Liver (tissue), 3 donors: ENCODE data around the gene MRRF.

Experiments
- FOXA2 ChIP-seq: IDR thresholded peaks from 2 replicates; pipeline ENCODE4 v1.6.1; 2016; ENCODE audit warnings: antibody characterized with exemption
- JUND ChIP-seq, 2 donors: IDR thresholded peaks; 2 replicates each; pipeline ENCODE4 v1.6.1; 2016; ENCODE audit warnings: antibody characterized with exemption in 2 of 2
- SP1 ChIP-seq: IDR thresholded peaks from 2 replicates; pipeline ENCODE4 v1.6.1; 2018; ENCODE audit warnings: antibody characterized with exemption, mild to moderate bottlenecking
- TF ChIP-seq, protein P1 (sequence below): IDR thresholded peaks from 2 replicates; pipeline ENCODE4 v1.6.1; 2016; ENCODE audit warnings: antibody characterized with exemption
- TF ChIP-seq, protein P2 (sequence below): fragments of 150-350 bp; IDR thresholded peaks from 2 replicates; pipeline ENCODE4 v1.5.1; 2017; ENCODE audit warnings: improper control_type of control experiment, low read depth, low read length; ENCODE audit not compliant: missing input control
- TF ChIP-seq, protein P3 (sequence below): IDR thresholded peaks from 2 replicates; pipeline ENCODE4 v1.6.1; 2016; ENCODE audit warnings: antibody characterized with exemption
- donor health status: healthy.
- donor health status: healthy.

DNA sequence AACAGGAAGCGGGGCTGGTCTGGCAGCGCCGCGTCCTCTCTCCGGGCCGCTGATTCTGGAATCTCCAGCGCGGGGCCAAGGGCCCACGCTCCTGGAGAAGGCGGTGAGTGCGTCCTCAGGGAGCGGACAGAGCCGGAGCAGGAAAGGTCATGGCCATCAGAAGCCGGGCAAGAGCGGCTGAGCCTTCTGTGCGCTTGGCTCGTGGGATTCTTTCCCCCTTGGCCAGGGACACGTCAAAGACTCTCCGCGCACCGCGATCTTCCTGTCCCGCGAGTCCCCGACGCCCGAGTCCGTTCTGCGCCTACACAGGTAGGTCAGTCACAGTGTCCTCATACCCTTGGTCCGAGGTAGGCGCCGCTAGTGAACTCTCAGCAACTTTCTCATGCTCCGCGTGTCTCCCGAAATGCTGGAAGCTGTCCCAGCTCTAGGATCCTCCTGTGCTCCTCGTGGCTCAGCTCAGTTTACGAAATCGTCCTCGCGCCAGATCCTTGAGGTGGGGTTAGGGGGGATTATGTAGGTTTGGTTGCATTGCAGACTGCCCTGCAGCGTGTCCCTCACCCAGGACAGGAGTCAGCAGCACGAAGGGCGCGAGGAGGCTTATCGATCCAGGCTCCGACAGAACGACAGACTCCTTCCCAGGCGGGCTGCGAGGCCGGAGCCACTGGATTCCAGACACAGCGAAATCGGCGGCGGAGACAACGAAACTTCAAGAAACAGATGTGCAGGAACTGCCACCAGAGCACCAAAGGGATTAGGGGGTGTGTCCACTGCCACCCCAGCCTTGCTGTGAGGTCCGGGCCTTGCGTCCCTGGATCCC, 44.6 kb upstream of the MRRF start:
- TF ChIP-seq, protein P1, sequence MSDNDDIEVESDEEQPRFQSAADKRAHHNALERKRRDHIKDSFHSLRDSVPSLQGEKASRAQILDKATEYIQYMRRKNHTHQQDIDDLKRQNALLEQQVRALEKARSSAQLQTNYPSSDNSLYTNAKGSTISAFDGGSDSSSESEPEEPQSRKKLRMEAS, result no peak
- TF ChIP-seq, protein P2, sequence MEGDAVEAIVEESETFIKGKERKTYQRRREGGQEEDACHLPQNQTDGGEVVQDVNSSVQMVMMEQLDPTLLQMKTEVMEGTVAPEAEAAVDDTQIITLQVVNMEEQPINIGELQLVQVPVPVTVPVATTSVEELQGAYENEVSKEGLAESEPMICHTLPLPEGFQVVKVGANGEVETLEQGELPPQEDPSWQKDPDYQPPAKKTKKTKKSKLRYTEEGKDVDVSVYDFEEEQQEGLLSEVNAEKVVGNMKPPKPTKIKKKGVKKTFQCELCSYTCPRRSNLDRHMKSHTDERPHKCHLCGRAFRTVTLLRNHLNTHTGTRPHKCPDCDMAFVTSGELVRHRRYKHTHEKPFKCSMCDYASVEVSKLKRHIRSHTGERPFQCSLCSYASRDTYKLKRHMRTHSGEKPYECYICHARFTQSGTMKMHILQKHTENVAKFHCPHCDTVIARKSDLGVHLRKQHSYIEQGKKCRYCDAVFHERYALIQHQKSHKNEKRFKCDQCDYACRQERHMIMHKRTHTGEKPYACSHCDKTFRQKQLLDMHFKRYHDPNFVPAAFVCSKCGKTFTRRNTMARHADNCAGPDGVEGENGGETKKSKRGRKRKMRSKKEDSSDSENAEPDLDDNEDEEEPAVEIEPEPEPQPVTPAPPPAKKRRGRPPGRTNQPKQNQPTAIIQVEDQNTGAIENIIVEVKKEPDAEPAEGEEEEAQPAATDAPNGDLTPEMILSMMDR, result no peak
- TF ChIP-seq JUND (IDR thresholded peaks at IDR 0.05) (no peak), SP1 (no peak), FOXA2 (no peak)
- TF ChIP-seq, protein P3, sequence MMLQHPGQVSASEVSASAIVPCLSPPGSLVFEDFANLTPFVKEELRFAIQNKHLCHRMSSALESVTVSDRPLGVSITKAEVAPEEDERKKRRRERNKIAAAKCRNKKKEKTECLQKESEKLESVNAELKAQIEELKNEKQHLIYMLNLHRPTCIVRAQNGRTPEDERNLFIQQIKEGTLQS, result no peak
